ENCODE results near the gene CCDC182. TPM values are rescaled to one million over a fixed set of nuclear protein-coding genes. Genes with fewer than 3 reads are reported as not detected.

The CCDC182 gene
- total RNA-seq, 1 donor from 2014 or later = not detected

DNA sequence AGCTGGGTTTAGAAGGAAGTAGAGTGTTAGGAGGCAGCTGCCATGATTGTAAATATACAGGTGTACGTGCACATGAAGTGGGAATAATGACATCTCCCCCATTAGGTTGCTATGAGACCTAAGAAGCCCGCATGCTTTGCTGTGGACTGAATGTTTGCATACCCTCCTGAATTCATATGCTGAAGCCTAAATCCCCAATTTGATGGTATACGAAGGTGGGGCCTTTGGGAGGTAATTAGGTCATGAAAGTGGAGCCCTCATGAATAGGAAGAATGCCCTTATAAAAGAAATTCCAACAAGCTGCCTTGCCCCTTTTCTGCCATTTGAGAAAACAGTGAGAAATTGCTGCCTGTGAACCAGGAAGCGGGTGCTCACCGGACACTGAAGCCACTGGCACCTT is 44.0 kb downstream of the CCDC182 start:
- intact Hi-C loops (cut with micrococcal nuclease) = no loop called here

DNA sequence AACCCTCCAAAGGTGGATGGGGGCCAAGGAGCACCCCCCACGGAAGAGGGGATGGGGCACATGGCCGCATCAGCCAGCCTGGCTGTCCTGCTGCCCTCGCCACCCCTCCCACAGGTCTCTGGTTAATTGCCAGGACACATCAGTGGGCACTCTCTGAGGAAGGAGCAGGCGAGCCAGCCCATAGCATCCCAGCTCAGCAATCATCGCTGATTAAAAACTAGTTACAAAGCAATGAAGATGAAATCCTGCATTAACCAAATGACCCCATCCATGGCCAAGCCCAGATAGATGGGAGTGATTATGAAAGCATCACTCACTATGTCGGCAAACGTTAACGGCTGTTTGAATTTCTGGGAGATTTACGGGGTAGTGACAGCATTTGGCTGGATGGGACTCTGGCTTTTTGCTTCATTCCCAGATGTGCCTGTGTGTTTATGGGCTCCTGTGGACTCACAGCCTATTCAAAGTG is 45.3 kb downstream of the CCDC182 start:
- intact Hi-C loops (cut with micrococcal nuclease) = no loop called here

DNA sequence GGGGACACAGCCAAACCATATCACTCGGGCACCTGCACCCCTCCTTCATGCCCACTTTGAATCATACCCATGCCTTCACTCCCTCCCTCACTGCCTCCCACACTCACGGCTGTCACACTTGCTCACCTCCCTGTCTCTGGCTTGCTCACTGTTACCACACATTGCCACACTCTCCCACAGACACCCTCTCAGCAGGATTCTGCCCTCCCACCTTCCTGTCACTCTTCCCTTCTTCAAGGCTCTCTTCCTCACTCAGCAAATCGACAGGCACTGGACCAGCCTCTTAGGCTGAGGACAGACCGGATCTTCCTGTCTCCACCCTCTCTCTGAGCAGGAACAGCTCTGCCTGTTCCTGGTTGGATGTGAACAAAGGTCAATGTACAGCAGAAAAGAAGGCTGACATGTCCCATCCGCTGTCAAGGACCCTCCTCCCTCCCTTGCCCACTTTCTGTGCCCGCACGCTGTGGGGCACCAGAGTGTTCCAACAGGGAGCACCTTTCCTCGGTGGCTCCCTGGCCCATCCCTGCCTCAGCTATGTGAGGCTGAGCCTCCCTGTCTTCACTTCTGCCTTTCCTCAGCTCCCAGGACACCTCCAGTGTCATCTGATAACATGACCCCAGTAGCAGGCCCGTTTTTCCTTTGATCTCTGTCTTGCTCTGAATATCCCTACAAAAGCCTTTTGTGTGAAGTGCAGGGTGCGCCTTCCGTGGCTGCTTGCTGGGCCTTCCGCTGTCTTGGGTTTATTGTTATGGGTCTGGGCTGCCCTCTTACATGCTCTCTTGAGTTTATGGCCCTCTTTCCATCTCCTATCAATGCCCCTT is 47.0 kb downstream of the CCDC182 start:
- intact Hi-C loops (cut with micrococcal nuclease) = no loop called here

DNA sequence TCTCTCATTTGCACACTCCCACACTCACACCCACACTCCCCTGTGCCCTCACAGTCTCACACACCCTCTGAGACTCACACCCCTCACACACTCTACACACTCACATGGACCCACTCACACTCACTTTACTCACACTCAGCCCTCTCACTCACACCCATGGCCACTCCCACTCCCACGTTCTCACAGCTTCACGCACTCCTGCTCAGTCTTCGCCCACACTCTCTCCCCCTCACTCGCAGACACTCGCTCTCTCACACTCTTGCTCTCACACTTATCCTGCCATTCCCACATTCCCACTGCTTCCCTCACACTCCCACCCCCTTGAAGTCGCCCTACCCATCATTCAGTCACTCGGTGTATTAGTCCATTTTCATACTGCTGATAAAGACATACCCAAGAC is 47.9 kb downstream of the CCDC182 start:
- intact Hi-C loops (cut with micrococcal nuclease) = no loop called here

DNA sequence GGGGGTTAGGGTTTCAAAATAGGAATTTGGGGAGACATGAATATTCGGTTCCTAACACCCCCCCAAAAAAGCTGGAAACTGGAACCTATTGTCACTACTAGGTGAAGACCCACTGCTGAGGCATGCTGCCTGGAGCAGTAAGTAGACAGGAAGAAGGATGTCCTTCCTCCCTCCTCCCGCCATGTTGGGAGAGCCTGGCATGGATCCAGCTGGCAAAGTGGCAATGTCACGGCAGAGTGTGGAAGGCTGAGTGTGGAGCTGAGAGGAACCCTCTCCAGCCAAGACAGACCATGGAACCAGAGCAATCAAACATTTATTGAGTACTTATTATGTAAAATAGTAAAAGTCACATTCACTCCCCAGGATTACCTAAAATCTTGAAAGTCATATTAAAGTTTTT is 49.0 kb downstream of the CCDC182 start:
- intact Hi-C loops (cut with micrococcal nuclease) = no loop called here

Other genes starting within 250 kb of the CCDC182 start
- 41.0 and 44.6 TPM in 2 replicates for gene MRPS23, start 104.7 kb upstream of the CCDC182 start, total RNA-seq
- 0.09 and 0.25 TPM in 2 replicates for gene CUEDC1, start 210.1 kb upstream of the CCDC182 start, total RNA-seq
- 45.9 and 48.0 TPM in 2 replicates for gene VEZF1, start 243.0 kb upstream of the CCDC182 start, total RNA-seq

Data from T-helper 2 cell treated with Interferon-gamma antibody and Interleukin-4, amounts not matched to agents 100 ng/mL and 5 ng/mL, for 36 hours (primary cell).